ENCODE data around the gene ZNF749.

Gene ZNF749

GRCh38 chr19:57443121-57443696 is 8.1 kb downstream of the ZNF749 start:
- Histone ChIP-seq H4K20me1 (ENCODE audit: insufficient read depth, low read length) (peaks cover 12% of the 10 kb centered on the region), H3K9ac (ENCODE audit: low read depth, low read length) (no peak overlapping the region), H3K27ac (ENCODE audit: low read length) (no peak overlapping the region), H3K27me3 (ENCODE audit: insufficient read depth, low read length, poor library complexity) (no peaks in the 10 kb centered on the region), H3K4me2 (ENCODE audit: insufficient read depth, low read length) (no peak overlapping the region), H3K4me3 (ENCODE audit: low read depth in 1 of 2, low read length in 2 of 2) (no peak overlapping the region), H3K9me3 (ENCODE audit: insufficient read depth, low read length, severe bottlenecking) (no peaks in the 10 kb centered on the region), H2AFZ (ENCODE audit: low read depth, low read length) (no peak overlapping the region), H3K4me1 (ENCODE audit: insufficient read depth, low read length) (peaks cover 9% of the 10 kb centered on the region; the same call in 1 of the 2 replicates), H3K79me2 (ENCODE audit: insufficient read depth, low read length) (peaks cover 51% of the 10 kb centered on the region), H3K36me3 (ENCODE audit: insufficient read depth, low read length) (peaks cover 51% of the 10 kb centered on the region)
- no peak for ATAC-seq (ENCODE audit: insufficient read depth, low read depth)
- TF ChIP-seq CTCF (IDR thresholded peaks at IDR 0.05; ENCODE audit: borderline replicate concordance, extremely low read depth, low read length, poor library complexity, severe bottlenecking) = no peak
- no peak for TF ChIP-seq EZH2 (IDR thresholded peaks at IDR 0.05; ENCODE audit: borderline replicate concordance, low read depth, low read length, severe bottlenecking)
- no peak for DNase-seq

GRCh38 chr19:57452307-57452706 is 17.2 kb downstream of the ZNF749 start:
- no peak overlapping the region for H3K4me2 ChIP-seq (ENCODE audit: insufficient read depth, low read length)
- no peak for DNase-seq
- H3K36me3 ChIP-seq (ENCODE audit: insufficient read depth, low read length) = 0 out of 2 replicates have a peak, but pooled peaks cover 5% of the 10 kb centered on the region
- H3K4me1 ChIP-seq (ENCODE audit: insufficient read depth, low read length) = no peaks in the 10 kb centered on the region
- no peaks in the 10 kb centered on the region for H3K79me2 ChIP-seq (ENCODE audit: insufficient read depth, low read length)
- H4K20me1 ChIP-seq (ENCODE audit: insufficient read depth, low read length) = no peaks in the 10 kb centered on the region
- no peak for TF ChIP-seq EZH2 (IDR thresholded peaks at IDR 0.05; ENCODE audit: borderline replicate concordance, low read depth, low read length, severe bottlenecking)
- no peak overlapping the region for H3K9ac ChIP-seq (ENCODE audit: low read depth, low read length)
- H3K4me3 ChIP-seq (ENCODE audit: low read depth in 1 of 2, low read length in 2 of 2) = no peak overlapping the region
- ATAC-seq (ENCODE audit: insufficient read depth, low read depth) = no peak
- H2AFZ ChIP-seq (ENCODE audit: low read depth, low read length) = no peak overlapping the region
- no peak overlapping the region for H3K27ac ChIP-seq (ENCODE audit: low read length)
- no peaks in the 10 kb centered on the region for H3K27me3 ChIP-seq (ENCODE audit: insufficient read depth, low read length, poor library complexity)
- no peaks in the 10 kb centered on the region for H3K9me3 ChIP-seq (ENCODE audit: insufficient read depth, low read length, severe bottlenecking)

- Histone ChIP-seq H3K9me3 (ENCODE audit: insufficient read depth, low read length, severe bottlenecking) (peaks cover 9% of the 10 kb centered on the region), H4K20me1 (ENCODE audit: insufficient read depth, low read length) (no peaks in the 10 kb centered on the region), H3K27ac (ENCODE audit: low read length) (no peak overlapping the region), H2AFZ (ENCODE audit: low read depth, low read length) (no peak overlapping the region), H3K36me3 (ENCODE audit: insufficient read depth, low read length) (peaks cover 5% of the 10 kb centered on the region; the same call in 1 of the 2 replicates), H3K4me1 (ENCODE audit: insufficient read depth, low read length) (no peaks in the 10 kb centered on the region), H3K9ac (ENCODE audit: low read depth, low read length) (no peak overlapping the region), H3K4me2 (ENCODE audit: insufficient read depth, low read length) (no peak overlapping the region), H3K79me2 (ENCODE audit: insufficient read depth, low read length) (peaks cover 12% of the 10 kb centered on the region; the same call in 1 of the 2 replicates), H3K27me3 (ENCODE audit: insufficient read depth, low read length, poor library complexity) (no peaks in the 10 kb centered on the region), H3K4me3 (ENCODE audit: low read depth in 1 of 2, low read length in 2 of 2) (no peak overlapping the region)
- peak; percentile 95 for TF ChIP-seq CTCF (IDR thresholded peaks at IDR 0.05; ENCODE audit: borderline replicate concordance, extremely low read depth, low read length, poor library complexity, severe bottlenecking)
- TF ChIP-seq EZH2 (IDR thresholded peaks at IDR 0.05; ENCODE audit: borderline replicate concordance, low read depth, low read length, severe bottlenecking) = no peak
- DNase-seq (peak; percentile 64), ATAC-seq (ENCODE audit: insufficient read depth, low read depth) (peak; percentile 96)
These were observed 30.7 kb downstream of the ZNF749 start for GRCh38 chr19:57465680-57466381.

- H3K9ac ChIP-seq (ENCODE audit: low read depth, low read length) = no peak overlapping the region
- TF ChIP-seq CTCF (IDR thresholded peaks at IDR 0.05; ENCODE audit: borderline replicate concordance, extremely low read depth, low read length, poor library complexity, severe bottlenecking) = no peak
- TF ChIP-seq EZH2 (IDR thresholded peaks at IDR 0.05; ENCODE audit: borderline replicate concordance, low read depth, low read length, severe bottlenecking) = no peak
- no peak for DNase-seq
- H3K4me1 ChIP-seq (ENCODE audit: insufficient read depth, low read length) = no peaks in the 10 kb centered on the region
- H2AFZ ChIP-seq (ENCODE audit: low read depth, low read length) = no peak overlapping the region
- no peak overlapping the region for H3K4me3 ChIP-seq (ENCODE audit: low read depth in 1 of 2, low read length in 2 of 2)
- ATAC-seq (ENCODE audit: insufficient read depth, low read depth) = no peak
- peaks cover 19% of the 10 kb centered on the region; the same call in 1 of the 2 replicates for H3K79me2 ChIP-seq (ENCODE audit: insufficient read depth, low read length)
- H3K9me3 ChIP-seq (ENCODE audit: insufficient read depth, low read length, severe bottlenecking) = peaks cover 15% of the 10 kb centered on the region
- no peaks in the 10 kb centered on the region for H4K20me1 ChIP-seq (ENCODE audit: insufficient read depth, low read length)
- H3K4me2 ChIP-seq (ENCODE audit: insufficient read depth, low read length) = no peak overlapping the region
- peaks cover 7% of the 10 kb centered on the region; the same call in 1 of the 2 replicates for H3K36me3 ChIP-seq (ENCODE audit: insufficient read depth, low read length)
- no peaks in the 10 kb centered on the region for H3K27me3 ChIP-seq (ENCODE audit: insufficient read depth, low read length, poor library complexity)
- no peak overlapping the region for H3K27ac ChIP-seq (ENCODE audit: low read length)
These were observed 31.4 kb downstream of the ZNF749 start for GRCh38 chr19:57466489-57466888.
